Rectal smooth muscle tissue (tissue), 1 donor: Measurements from ENCODE around the gene PDGFC.

Source experiments
- H3K27ac ChIP-seq: one replicate; pipeline ENCODE4 v1.7.0; 2013; ENCODE audit warnings: low read depth, low read length, inconsistent platforms
- H3K27me3 ChIP-seq: one replicate; pipeline ENCODE4 v1.7.0; 2013; ENCODE audit warnings: low read length; ENCODE audit not compliant: control insufficient read depth, insufficient read depth
- H3K36me3 ChIP-seq: one replicate; pipeline ENCODE4 v1.7.0; 2013; ENCODE audit warnings: low read length; ENCODE audit not compliant: control insufficient read depth, insufficient read depth
- H3K4me1 ChIP-seq: one replicate; pipeline ENCODE4 v1.7.0; 2013; ENCODE audit warnings: low read length; ENCODE audit not compliant: control insufficient read depth, insufficient read depth
- H3K4me3 ChIP-seq: one replicate; pipeline ENCODE4 v1.7.0; 2013; ENCODE audit warnings: low read length
- H3K9ac ChIP-seq: one replicate; pipeline ENCODE4 v1.7.0; 2013; ENCODE audit warnings: low read length

PDGFC gene

DNA sequence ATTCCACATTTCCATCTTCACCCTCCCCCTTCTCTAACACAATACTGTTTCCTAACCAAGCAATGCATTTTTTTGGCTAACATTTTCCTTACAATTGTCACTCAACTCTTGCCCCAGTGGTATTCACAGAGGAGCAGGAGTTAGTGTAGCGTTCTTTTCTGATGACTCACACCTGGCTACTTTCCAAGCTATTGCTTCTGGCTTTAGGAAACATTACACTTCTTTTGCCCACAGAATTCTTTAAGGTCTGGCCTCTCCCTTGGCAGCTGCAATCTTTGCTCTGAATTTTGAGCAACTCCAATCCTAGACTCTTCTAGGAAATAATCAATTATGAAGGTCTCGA, 27.5 kb upstream of the PDGFC start:
- Histone ChIP-seq H3K36me3 (no peaks in the 10 kb centered on the region), H3K27ac (no peak overlapping the region), H3K9ac (no peak overlapping the region), H3K4me1 (no peaks in the 10 kb centered on the region), H3K4me3 (no peak overlapping the region), H3K27me3 (no peaks in the 10 kb centered on the region)

DNA sequence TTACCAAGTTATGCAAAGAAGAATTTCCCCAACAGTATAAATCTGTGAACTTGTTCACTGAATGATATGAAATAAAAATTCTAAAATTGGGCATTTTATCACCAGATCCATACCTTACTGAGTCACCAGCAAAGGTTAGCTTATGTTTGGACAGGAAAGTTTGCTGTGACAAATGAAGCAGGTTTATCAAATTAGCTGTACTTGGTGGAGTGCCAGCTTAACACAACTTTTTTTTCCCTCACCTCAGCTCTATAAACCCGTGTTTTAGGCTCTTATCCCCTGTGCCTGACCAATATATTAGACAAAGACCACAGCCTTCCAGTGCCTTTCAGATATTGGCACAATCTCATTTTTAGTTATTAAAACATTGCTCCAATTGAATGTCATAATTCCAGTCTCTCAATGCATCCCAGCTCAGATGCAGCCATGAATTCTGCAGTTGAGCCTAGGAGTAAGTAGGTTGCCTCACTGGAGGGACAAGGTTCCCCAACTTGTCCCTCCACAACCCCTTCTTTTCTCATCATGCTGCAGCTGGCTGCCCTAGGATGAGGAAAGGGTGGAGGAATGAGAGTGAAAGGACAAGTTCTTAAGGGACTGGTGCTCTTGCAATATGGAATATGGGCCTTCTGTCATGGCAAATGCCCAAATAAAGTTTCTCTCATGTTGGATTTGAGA, 27.0 kb upstream of the PDGFC start:
- Histone ChIP-seq H3K36me3 (no peaks in the 10 kb centered on the region), H3K4me1 (no peaks in the 10 kb centered on the region), H3K27me3 (no peaks in the 10 kb centered on the region), H3K9ac (no peak overlapping the region), H3K27ac (no peak overlapping the region), H3K4me3 (no peak overlapping the region)

DNA sequence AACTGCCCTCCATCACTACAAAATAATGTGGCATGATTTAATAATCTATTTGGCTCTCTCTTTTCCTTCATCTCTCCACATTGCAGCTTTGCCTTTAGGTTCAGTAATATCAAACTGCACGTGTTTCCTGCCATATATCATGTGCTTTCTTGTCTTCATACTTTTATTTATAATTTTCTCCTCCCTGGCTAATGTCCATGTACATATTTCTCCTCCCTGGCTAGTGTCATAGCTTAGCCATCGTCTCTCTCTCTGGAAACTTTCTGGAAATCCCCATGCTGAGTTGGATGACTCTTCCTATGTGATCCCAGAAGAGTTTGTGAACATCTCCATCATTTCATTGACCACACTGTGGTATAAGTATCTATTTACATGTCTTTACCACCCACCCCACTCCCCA, 21.3 kb upstream of the PDGFC start:
- Histone ChIP-seq H3K9ac (no peak overlapping the region), H3K36me3 (no peaks in the 10 kb centered on the region), H3K4me1 (no peaks in the 10 kb centered on the region), H3K27ac (no peak overlapping the region), H3K27me3 (no peaks in the 10 kb centered on the region), H3K4me3 (no peak overlapping the region)

DNA sequence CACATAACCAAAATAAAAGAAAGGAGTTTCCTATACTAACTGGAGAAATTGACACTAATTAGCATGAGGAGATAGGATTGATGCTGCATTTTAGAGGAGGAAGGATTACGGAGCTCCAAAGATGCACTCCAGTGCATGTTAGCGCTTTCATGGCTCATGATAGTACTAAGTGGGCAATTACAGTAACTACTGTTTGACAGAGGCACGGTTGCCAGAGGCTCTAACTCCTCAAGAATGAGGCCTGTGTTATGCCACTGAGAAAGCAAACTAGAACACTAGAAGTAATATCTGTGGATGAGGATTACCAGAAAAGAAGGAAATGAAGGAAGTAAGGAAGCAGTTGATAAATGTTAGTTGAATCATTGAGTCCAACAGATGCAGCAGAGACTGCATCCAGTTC, 19.6 kb upstream of the PDGFC start:
- Histone ChIP-seq H3K36me3 (no peaks in the 10 kb centered on the region), H3K4me1 (no peaks in the 10 kb centered on the region), H3K4me3 (no peak overlapping the region), H3K27ac (no peak overlapping the region), H3K9ac (no peak overlapping the region), H3K27me3 (no peaks in the 10 kb centered on the region)

DNA sequence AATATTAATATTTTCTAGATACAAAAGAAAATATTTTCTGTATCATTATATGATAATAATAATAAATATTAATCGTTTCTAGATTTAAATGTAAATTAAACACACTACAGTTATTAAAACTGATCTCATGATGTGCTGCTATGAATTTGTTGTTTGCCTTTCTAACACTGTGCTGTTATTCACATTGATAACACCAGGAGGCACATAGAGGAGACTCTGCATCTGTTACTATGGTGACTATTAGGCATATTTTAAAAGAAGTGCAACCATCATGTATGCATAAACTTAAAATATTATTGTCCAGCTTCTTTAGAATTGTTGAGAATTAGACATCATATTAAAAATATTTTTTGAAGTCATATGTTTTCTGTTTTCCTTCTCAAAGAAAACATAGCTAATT, 11.8 kb upstream of the PDGFC start:
- H3K27me3 ChIP-seq, result no peaks in the 10 kb centered on the region
- no peaks in the 10 kb centered on the region for H3K4me1 ChIP-seq

DNA sequence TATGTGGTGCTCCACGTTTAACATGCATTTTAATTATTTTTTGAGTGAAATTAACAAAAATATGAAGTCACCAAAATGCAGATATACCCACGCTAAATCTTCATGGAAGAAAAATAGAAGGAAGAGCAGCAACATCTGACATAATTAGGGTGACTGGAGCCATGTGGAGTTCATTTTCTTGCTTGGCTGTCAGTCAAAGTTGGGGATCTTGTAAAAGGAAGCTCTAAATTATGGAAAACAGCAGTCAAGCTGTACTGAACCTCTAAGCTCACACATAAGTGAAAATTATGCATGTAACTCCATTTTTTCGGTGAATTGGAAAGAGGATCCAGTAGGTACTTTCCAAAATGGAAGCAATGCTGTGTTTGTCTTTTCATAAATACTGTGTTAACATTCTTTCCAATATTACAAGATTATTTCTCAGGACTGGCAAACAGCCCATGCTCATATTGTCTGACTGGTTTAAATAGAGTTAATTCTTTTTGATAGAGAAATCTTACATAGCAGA, 9.7 kb upstream of the PDGFC start:
- H3K27ac ChIP-seq, result no peak overlapping the region
- H3K4me3 ChIP-seq, result no peak overlapping the region
- no peaks in the 10 kb centered on the region for H3K27me3 ChIP-seq
- no peak overlapping the region for H3K9ac ChIP-seq
- no peaks in the 10 kb centered on the region for H3K4me1 ChIP-seq
- no peaks in the 10 kb centered on the region for H3K36me3 ChIP-seq

More for the DNA sequence above, 11.8 kb upstream of the PDGFC start:
- Histone ChIP-seq H3K36me3 (no peaks in the 10 kb centered on the region), H3K4me3 (no peak overlapping the region), H3K27ac (no peak overlapping the region), H3K9ac (no peak overlapping the region)

DNA sequence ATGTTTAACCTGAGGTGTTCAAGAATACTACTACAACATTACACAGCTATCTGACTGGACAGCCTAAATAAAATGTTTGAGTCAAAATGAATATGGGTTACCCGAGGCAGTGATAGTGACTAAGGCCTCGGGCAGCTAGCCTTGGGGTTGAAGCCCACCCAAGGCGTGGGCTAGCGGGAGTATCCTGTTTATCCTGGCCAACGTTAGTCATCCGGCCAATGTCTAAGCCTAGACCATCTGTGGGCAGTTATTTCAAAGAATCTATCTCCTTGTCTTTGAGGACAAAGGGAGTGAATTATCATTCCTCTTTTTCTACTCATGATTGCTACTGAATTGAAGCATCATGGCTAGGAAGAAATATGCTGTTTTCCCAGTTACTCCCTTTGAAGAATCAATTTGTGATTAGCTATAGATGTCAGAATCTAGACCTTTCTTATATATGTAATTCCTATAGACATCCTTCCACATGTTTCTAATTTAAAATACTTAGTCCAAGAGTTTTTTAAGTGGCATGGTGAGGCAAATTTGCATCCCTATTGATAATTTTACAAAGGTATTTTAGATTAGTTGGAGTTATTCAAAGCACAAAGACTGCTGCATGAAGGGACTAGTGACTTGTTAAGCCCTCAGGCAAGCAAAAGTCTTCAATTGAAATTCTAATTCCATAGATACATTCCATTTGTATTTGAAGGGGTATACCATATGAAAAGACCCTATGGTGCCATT, 6.0 kb upstream of the PDGFC start:
- Histone ChIP-seq H3K36me3 (no peaks in the 10 kb centered on the region), H3K27ac (no peak overlapping the region), H3K4me1 (peaks cover under 1% of the 10 kb centered on the region), H3K9ac (no peak overlapping the region), H3K4me3 (no peak overlapping the region), H3K27me3 (no peaks in the 10 kb centered on the region)

DNA sequence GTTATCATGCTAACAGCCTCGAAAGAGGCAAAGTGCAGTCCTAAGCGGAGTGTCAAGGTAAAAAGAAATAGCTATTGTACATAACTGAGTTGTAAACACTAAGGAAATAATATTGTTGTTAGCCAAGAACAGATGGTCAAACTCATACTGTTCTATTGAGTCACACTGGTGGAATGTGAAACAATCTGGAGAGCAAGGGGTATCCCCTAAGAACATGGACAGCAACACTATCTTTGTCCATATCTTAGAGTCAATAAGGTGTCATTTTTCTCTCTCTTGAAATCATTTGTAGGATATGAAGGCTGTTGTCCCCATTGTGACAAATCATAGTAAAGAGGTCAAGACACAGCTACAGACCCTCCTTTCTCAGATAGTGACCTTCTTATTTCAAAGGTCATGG, 4.5 kb upstream of the PDGFC start:
- no peak overlapping the region for H3K4me3 ChIP-seq
- H3K36me3 ChIP-seq, result no peaks in the 10 kb centered on the region
- H3K27ac ChIP-seq, result no peak overlapping the region
- no peaks in the 10 kb centered on the region for H3K27me3 ChIP-seq
- H3K4me1 ChIP-seq, result peaks cover 6% of the 10 kb centered on the region
- no peak overlapping the region for H3K9ac ChIP-seq

DNA sequence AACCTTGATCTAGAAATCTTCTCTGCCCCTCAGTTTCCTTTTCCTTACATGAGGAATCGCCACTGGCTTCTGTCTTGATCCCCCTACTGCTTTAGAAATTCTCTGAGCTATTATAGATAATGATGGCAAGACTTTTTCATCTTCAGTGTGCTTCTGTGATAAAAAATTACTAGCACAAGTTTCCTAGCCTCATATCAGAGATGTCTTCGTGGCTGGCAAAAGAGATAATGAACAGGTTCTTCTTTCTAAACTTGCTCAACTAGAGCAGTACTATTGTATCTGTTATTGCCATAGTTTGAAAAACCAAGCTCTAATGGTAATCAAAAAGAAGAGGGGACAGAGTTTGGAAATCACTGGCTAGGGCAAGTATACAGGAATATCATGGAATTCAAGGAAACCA, 4.1 kb upstream of the PDGFC start:
- peaks cover 6% of the 10 kb centered on the region for H3K4me1 ChIP-seq
- H3K4me3 ChIP-seq, result no peak overlapping the region
- no peak overlapping the region for H3K27ac ChIP-seq
- no peak overlapping the region for H3K9ac ChIP-seq
- no peaks in the 10 kb centered on the region for H3K27me3 ChIP-seq
- no peaks in the 10 kb centered on the region for H3K36me3 ChIP-seq

DNA sequence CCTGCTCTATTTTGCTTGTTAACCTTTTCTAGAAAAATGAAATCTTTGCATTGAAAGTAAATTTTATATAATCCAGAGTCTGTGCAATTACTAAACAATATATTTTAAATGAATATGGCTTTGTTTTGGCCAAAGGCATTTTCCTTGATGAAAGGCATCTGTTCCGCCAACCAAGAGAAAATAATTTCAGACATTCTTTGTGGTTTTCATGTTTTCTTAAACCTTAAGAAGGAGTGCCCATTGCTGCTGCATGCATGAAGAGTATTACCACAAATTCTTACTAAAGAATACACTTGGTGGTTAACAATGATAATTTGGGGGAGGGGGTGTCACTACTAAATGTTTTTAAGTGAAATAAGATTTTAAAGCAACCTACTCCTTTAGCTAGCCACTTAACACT, 2.7 kb upstream of the PDGFC start:
- Histone ChIP-seq H3K4me1 (peaks cover 6% of the 10 kb centered on the region), H3K36me3 (no peaks in the 10 kb centered on the region), H3K27ac (no peak overlapping the region), H3K4me3 (no peak overlapping the region), H3K9ac (no peak overlapping the region), H3K27me3 (no peaks in the 10 kb centered on the region)

DNA sequence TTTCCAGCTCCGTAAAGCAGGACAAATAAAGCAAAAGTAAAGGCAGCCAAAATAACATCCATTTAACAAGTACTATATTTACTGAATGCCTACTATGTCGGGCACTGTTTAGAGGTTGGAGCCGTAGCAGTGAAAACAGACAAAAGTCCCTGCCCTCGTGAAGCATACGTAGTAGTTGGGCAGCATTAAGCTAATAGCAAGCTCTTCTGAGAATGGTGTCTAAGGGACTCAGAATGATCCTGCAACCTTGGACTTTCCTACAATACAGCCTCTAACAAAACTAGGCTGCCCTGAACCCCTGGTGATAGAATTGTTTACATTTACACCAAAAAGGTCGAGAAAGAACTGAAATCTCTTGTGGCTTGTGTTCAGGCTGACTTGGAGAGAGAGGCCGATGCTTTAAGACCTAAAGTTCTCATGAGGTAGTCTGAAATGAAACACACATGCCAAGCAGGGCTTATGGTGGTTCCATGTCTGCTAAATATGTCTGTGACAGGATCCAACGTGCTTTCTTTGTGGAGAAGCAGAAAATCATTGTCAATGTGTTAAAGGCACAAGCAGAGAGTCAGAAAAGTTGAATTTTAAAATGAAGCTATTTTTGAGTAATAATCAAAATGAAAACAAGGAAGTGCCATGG, 898 bp upstream of the PDGFC start:
- Histone ChIP-seq H3K36me3 (no peaks in the 10 kb centered on the region), H3K4me1 (peaks cover 8% of the 10 kb centered on the region), H3K27me3 (no peaks in the 10 kb centered on the region), H3K4me3 (peak overlapping the region; percentile 73), H3K27ac (peak overlapping the region; percentile 90), H3K9ac (no peak overlapping the region)

DNA sequence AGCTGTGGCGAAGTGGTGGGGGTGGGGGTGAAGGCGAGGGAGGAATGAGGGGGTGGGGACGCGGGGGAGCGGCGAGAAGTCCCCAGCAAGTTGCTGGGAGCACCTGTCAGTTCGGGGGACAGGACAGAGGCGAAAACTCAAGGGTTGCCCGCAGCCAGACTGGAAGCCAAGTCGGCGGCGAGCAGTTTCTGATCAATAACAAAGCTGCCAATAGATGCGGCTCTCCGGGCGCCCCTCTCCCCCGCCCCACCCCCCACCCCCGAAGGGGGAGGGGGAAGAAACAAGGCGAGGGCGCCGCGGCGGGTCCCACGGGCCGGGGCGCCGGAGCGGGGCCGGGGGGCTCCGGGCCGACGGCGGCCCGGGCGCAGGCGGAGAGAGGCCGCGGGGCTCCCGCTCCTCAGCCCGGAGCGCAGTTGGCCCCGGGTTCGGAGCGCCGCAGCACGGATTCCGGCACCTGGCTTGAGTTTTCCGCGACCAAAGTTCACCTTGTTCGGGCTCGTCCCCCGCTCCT, 379 bp downstream of the PDGFC start:
- H3K27me3 ChIP-seq, result no peaks in the 10 kb centered on the region
- H3K9ac ChIP-seq, result no peak overlapping the region
- H3K36me3 ChIP-seq, result no peaks in the 10 kb centered on the region
- peaks cover 8% of the 10 kb centered on the region for H3K4me1 ChIP-seq
- peak overlapping the region; percentile 78 for H3K4me3 ChIP-seq
- peak overlapping the region; percentile 90 for H3K27ac ChIP-seq
